ENCODE data around the gene CERCAM.

CERCAM gene

DNA sequence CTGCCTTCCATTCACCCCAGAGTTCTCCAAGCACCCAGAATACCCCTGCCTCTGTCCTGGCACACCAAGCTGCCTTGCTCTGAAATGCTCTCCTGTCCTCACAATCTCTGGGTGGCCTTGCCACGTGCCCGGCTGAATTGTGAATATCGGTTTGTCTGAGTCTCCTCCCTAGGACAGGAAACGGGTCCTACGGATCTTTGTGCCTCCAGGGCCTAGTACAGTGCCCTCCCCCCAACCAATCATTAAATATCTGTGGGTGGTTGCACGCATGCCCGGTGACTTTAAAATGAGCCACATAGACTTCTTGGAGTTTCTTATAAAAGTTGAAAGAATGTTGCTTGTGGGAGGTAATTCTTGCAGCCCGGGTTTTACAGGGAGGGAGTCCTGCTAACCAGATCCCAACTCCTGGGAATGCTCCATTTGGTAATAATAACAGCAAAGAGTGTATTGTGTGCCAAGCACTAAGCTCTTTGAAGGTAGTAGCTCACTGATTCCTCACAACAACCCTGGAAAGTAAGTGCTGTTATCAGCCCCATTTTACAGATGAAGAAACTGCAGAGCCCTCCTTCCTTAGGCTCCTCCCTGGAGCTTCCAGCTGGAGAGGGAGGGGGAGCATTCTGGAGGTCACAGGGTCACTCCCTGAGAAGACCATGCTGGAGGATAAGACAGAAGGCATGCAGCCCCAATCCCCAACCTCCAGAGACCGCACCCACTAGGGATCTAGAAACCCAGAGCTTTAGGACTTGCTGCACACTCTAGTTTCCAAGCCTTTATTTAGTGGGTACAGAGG is 26.1 kb upstream of the CERCAM start:
- Histone ChIP-seq H3K27ac (replicated peaks) (no peak overlapping the region), H3K27me3 (ENCODE audit: insufficient read depth, poor library complexity, severe bottlenecking) (no peaks in the 10 kb centered on the region), H3K4me3 (replicated peaks; ENCODE audit: insufficient read depth, low read length) (no peak overlapping the region)
- no peak for DNase-seq (ENCODE audit: low read depth in 1 of 2, low spot score in 1 of 2)
- TF ChIP-seq, protein P1, sequence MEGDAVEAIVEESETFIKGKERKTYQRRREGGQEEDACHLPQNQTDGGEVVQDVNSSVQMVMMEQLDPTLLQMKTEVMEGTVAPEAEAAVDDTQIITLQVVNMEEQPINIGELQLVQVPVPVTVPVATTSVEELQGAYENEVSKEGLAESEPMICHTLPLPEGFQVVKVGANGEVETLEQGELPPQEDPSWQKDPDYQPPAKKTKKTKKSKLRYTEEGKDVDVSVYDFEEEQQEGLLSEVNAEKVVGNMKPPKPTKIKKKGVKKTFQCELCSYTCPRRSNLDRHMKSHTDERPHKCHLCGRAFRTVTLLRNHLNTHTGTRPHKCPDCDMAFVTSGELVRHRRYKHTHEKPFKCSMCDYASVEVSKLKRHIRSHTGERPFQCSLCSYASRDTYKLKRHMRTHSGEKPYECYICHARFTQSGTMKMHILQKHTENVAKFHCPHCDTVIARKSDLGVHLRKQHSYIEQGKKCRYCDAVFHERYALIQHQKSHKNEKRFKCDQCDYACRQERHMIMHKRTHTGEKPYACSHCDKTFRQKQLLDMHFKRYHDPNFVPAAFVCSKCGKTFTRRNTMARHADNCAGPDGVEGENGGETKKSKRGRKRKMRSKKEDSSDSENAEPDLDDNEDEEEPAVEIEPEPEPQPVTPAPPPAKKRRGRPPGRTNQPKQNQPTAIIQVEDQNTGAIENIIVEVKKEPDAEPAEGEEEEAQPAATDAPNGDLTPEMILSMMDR (IDR thresholded peaks at IDR 0.05; ENCODE audit: insufficient read depth, low read length), result no peak
- no peak for TF ChIP-seq POLR2AphosphoS5 (IDR thresholded peaks at IDR 0.05; ENCODE audit: low read depth)
- TF ChIP-seq, protein P2, sequence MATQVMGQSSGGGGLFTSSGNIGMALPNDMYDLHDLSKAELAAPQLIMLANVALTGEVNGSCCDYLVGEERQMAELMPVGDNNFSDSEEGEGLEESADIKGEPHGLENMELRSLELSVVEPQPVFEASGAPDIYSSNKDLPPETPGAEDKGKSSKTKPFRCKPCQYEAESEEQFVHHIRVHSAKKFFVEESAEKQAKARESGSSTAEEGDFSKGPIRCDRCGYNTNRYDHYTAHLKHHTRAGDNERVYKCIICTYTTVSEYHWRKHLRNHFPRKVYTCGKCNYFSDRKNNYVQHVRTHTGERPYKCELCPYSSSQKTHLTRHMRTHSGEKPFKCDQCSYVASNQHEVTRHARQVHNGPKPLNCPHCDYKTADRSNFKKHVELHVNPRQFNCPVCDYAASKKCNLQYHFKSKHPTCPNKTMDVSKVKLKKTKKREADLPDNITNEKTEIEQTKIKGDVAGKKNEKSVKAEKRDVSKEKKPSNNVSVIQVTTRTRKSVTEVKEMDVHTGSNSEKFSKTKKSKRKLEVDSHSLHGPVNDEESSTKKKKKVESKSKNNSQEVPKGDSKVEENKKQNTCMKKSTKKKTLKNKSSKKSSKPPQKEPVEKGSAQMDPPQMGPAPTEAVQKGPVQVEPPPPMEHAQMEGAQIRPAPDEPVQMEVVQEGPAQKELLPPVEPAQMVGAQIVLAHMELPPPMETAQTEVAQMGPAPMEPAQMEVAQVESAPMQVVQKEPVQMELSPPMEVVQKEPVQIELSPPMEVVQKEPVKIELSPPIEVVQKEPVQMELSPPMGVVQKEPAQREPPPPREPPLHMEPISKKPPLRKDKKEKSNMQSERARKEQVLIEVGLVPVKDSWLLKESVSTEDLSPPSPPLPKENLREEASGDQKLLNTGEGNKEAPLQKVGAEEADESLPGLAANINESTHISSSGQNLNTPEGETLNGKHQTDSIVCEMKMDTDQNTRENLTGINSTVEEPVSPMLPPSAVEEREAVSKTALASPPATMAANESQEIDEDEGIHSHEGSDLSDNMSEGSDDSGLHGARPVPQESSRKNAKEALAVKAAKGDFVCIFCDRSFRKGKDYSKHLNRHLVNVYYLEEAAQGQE (IDR thresholded peaks at IDR 0.05; ENCODE audit: insufficient replicate concordance, low read depth), result no peak
- no peak for TF ChIP-seq GABPA (IDR thresholded peaks at IDR 0.05; ENCODE audit: low read depth)
- TF ChIP-seq SPI1 (IDR thresholded peaks at IDR 0.05; ENCODE audit: borderline replicate concordance, low read depth), result no peak

DNA sequence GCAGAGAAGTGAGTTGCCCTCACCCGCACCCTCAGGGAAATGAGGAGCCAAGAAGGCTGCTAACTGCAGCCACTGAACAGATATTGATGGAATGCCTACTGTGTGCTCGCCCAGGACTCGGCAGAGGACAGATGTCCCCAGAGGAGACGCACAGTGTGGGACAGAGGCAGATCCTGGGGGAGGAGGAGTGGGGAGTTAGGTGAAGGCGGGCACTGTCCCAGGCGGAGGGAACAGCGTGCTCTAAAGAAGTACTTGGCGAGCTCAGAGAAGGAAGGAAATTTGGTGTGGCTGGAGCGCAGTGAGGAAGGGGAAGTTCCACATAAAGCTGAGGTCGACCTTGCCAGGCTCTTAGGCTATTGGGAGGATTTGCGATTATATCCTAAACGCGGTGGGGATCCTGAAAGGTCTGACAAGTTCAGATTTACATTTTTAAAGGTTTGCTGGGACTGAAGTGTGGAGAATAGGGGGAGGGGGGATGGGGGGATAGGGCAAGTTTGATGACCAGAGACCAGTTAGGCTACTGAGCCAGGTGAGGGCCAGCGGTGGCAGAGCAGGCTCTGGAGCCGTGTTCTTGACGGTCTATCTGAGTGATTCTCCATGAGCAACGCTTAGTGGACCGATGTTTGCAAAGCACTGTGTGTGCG is 23.6 kb upstream of the CERCAM start:
- DNase-seq (ENCODE audit: low read depth in 1 of 2, low spot score in 1 of 2), result peak; percentile 37 to 62
- no peak overlapping the region for H3K27ac ChIP-seq (replicated peaks)
- no peak overlapping the region for H3K4me3 ChIP-seq (replicated peaks; ENCODE audit: insufficient read depth, low read length)
- TF ChIP-seq, protein P1 (IDR thresholded peaks at IDR 0.05; ENCODE audit: insufficient read depth, low read length), result no peak
- peak; percentile 35; the same call in 1 of the 2 replicates for TF ChIP-seq SPI1 (IDR thresholded peaks at IDR 0.05; ENCODE audit: borderline replicate concordance, low read depth)
- H3K27me3 ChIP-seq (ENCODE audit: insufficient read depth, poor library complexity, severe bottlenecking), result no peaks in the 10 kb centered on the region

DNA sequence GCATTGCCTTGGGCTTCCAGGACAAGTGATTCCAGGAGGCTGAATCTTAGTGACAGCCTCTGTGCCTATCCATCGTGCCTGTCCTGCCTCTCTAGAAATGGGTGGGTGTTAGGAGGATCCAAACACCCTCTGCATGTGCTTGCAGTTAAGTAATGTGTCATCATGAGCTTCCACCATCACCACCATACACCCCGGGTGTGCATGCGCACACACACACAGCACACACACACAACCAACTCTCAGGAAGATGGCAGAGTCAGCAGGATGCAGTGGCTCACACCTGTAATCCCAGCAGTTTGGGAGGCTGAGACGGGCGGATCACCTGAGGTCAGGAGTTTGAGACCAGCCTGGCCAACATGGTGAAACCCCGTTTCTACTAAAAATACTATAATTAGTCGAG is 22.8 kb upstream of the CERCAM start:
- TF ChIP-seq, protein P1 (IDR thresholded peaks at IDR 0.05; ENCODE audit: insufficient read depth, low read length), result no peak
- TF ChIP-seq GABPA (IDR thresholded peaks at IDR 0.05; ENCODE audit: low read depth) (no peak), POLR2AphosphoS5 (IDR thresholded peaks at IDR 0.05; ENCODE audit: low read depth) (no peak), SPI1 (IDR thresholded peaks at IDR 0.05; ENCODE audit: borderline replicate concordance, low read depth) (no peak)
- TF ChIP-seq, protein P2 (IDR thresholded peaks at IDR 0.05; ENCODE audit: insufficient replicate concordance, low read depth), result no peak
- Histone ChIP-seq H3K27me3 (ENCODE audit: insufficient read depth, poor library complexity, severe bottlenecking) (no peaks in the 10 kb centered on the region), H3K27ac (replicated peaks) (no peak overlapping the region), H3K4me3 (replicated peaks; ENCODE audit: insufficient read depth, low read length) (no peak overlapping the region)
- DNase-seq (ENCODE audit: low read depth in 1 of 2, low spot score in 1 of 2), result no peak

Data from HL-60 (cell line).